ENCODE measurements around the gene PPP1R8. TPM values are rescaled to one million over a fixed set of nuclear protein-coding genes. Genes with fewer than 3 reads are reported as not detected.
A peak's percentile ranks its signal among the peaks of the same experiment; 100 is the strongest.

PPP1R8 gene
- total RNA-seq, 1 donor from 2014 or later = 33.4 TPM

- no peaks in the 10 kb centered on the region for H3K9me3 ChIP-seq
- TF ChIP-seq POLR2AphosphoS5 (IDR thresholded peaks at IDR 0.05; ENCODE audit: insufficient read depth in 1 of 2, low read depth in 1 of 2) (peak; percentile 48 to 59), POLR2A (IDR thresholded peaks at IDR 0.05) (no peak)
- TF ChIP-seq, protein P1, sequence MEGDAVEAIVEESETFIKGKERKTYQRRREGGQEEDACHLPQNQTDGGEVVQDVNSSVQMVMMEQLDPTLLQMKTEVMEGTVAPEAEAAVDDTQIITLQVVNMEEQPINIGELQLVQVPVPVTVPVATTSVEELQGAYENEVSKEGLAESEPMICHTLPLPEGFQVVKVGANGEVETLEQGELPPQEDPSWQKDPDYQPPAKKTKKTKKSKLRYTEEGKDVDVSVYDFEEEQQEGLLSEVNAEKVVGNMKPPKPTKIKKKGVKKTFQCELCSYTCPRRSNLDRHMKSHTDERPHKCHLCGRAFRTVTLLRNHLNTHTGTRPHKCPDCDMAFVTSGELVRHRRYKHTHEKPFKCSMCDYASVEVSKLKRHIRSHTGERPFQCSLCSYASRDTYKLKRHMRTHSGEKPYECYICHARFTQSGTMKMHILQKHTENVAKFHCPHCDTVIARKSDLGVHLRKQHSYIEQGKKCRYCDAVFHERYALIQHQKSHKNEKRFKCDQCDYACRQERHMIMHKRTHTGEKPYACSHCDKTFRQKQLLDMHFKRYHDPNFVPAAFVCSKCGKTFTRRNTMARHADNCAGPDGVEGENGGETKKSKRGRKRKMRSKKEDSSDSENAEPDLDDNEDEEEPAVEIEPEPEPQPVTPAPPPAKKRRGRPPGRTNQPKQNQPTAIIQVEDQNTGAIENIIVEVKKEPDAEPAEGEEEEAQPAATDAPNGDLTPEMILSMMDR (IDR thresholded peaks at IDR 0.05) = peak; percentile 80 to 90 (median 87)
- no peak for DNase-seq (ENCODE audit: extremely low spot score in 2 of 2)
- no peaks in the 10 kb centered on the region for H3K27me3 ChIP-seq
- no peak overlapping the region for H3K27ac ChIP-seq
- H3K4me3 ChIP-seq = no peak overlapping the region
- intact Hi-C loops (cut with DNase I) = no loop called here
- peaks cover 6% of the 10 kb centered on the region for H3K4me1 ChIP-seq
- H3K36me3 ChIP-seq = no peaks in the 10 kb centered on the region
Measured at GRCh38 chr1:27858072-27858948, 27.7 kb downstream of the PPP1R8 start.

DNA sequence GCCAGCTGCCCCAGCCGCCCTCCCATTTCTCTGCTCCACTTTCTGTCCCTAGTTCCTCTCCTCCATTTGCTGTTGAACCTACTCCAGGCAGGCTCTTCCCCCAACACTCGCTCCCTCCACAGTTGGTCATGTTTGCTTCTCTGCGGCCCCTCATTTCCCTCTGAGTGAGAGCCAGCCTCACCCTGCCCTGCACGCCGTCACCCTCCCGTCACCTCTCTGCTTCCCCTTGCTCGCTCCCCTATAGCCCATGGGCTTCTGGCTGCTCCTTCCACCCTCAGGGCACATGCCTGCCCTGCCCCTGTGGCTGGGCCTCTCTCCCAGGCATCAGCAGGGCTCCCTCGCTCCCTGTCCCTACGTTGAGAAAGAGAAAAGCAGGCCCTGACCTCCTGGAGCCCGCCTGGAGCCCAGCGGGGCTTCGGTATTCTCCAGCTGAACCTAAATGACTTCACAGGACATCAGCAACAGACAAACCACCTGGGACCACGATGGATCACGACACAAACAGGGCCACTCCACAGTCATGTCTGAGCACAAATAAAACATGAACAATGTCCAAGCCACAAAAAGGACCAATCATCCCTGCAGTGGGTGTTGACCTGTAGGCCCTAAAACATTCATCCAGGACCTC is 28.5 kb downstream of the PPP1R8 start:
- intact Hi-C loops (cut with DNase I) = no loop called here
- no peak for TF ChIP-seq POLR2AphosphoS5 (IDR thresholded peaks at IDR 0.05; ENCODE audit: insufficient read depth in 1 of 2, low read depth in 1 of 2)
- TF ChIP-seq POLR2A (IDR thresholded peaks at IDR 0.05) = no peak
- TF ChIP-seq, protein P1 (IDR thresholded peaks at IDR 0.05) = no peak
- Histone ChIP-seq H3K9me3 (no peaks in the 10 kb centered on the region), H3K4me1 (peaks cover 13% of the 10 kb centered on the region), H3K36me3 (no peaks in the 10 kb centered on the region), H3K27ac (no peak overlapping the region), H3K4me3 (no peak overlapping the region), H3K27me3 (no peaks in the 10 kb centered on the region)
- DNase-seq (ENCODE audit: extremely low spot score in 2 of 2) = no peak

GRCh38 chr1:27861436-27861835 is 30.9 kb downstream of the PPP1R8 start:
- peaks cover 13% of the 10 kb centered on the region for H3K4me1 ChIP-seq
- no peak for DNase-seq (ENCODE audit: extremely low spot score in 2 of 2)
- H3K4me3 ChIP-seq = no peak overlapping the region
- no peaks in the 10 kb centered on the region for H3K27me3 ChIP-seq
- H3K36me3 ChIP-seq = no peaks in the 10 kb centered on the region
- intact Hi-C loops (cut with DNase I) = loop anchor here (10.0 kb wide), 1 partner anchor 123 kb away; no protein-coding TSS in a partner anchor
- H3K9me3 ChIP-seq = no peaks in the 10 kb centered on the region
- TF ChIP-seq, protein P1 (IDR thresholded peaks at IDR 0.05) = no peak
- no peak for TF ChIP-seq POLR2AphosphoS5 (IDR thresholded peaks at IDR 0.05; ENCODE audit: insufficient read depth in 1 of 2, low read depth in 1 of 2)
- no peak for TF ChIP-seq POLR2A (IDR thresholded peaks at IDR 0.05)
- no peak overlapping the region for H3K27ac ChIP-seq

GRCh38 chr1:27862004-27862403 is 31.4 kb downstream of the PPP1R8 start:
- no peak for TF ChIP-seq POLR2A (IDR thresholded peaks at IDR 0.05)
- no peak for TF ChIP-seq POLR2AphosphoS5 (IDR thresholded peaks at IDR 0.05; ENCODE audit: insufficient read depth in 1 of 2, low read depth in 1 of 2)
- TF ChIP-seq, protein P1 (IDR thresholded peaks at IDR 0.05) = no peak
- Histone ChIP-seq H3K9me3 (no peaks in the 10 kb centered on the region), H3K4me3 (no peak overlapping the region), H3K36me3 (no peaks in the 10 kb centered on the region), H3K27ac (no peak overlapping the region), H3K27me3 (no peaks in the 10 kb centered on the region), H3K4me1 (peaks cover 13% of the 10 kb centered on the region)
- no peak for DNase-seq (ENCODE audit: extremely low spot score in 2 of 2)
- intact Hi-C loops (cut with DNase I) = loop anchor here (10.0 kb wide), 1 partner anchor 123 kb away; no protein-coding TSS in a partner anchor
